C4-2B (cell line): ENCODE results near the gene PDXK.

Experiments used
- CTCF ChIP-seq: fragments of 450-650 bp; conservative IDR thresholded peaks from 2 replicates; pipeline ENCODE4 v1.5.1; 2017; ENCODE audit warnings: mild to moderate bottlenecking
- ZFX ChIP-seq: fragments of 450-650 bp; IDR thresholded peaks from 2 replicates; pipeline ENCODE4 v1.6.1; 2017

DNA sequence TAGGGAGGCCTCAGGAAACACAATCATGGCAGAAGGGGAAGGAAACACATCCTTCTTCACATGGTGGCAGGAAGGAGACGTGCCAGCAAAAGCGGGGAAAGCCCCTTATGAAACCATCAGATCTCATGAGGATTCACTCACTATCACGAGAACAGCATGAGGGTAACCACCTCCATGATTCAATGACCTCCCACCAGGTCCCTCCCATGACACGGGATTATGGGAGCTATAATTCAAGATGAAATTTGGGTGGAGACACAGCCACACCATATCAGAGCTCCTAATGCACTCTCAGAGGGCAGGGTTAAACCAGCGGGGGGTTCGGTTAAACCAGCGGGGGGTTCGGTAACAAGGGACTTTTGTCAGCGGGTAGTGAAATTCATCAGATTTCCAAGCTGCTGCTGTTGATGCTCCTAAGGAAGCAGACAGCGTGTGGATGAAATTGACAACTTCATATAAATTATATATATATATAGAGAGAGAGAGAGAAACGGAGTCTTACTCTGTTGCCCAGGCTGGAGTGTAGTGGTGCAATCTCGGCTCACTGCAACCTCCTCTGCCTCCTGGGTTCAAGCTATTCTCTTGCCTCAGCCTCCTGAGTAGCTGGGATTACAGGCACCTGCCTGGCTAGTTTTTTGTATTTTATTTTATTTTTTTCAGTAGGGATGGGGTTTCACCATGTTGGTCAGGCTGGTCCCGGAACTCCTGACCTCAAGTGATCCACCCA is 52.9 kb downstream of the PDXK start:
- TF ChIP-seq CTCF (no peak), ZFX (no peak)
